K562 treated with DMSO at 1 percent for 24 hours (cell line): ENCODE results near the gene ACTRT2. TPM values are rescaled to one million over a fixed set of nuclear protein-coding genes. Genes with fewer than 3 reads are reported as not detected.

ENCODE experiments used
- total RNA-seq: library from RNA; unstranded; fragments of 300-600 nt; gene quantifications from 2 replicates; pipeline ENCODE4 v1.2.3, GENCODE V29; 2022; ENCODE audit warnings: low read depth; ENCODE audit not compliant: insufficient read depth

Gene ACTRT2
- not detected in 2 replicates for total RNA-seq

GRCh38 chr1:3021233-3021671 lies at the start of gene ACTRT2:
Gene ACTRT2, plus strand, starts transcription at chr1:3021467. Its CDS starts 220 bp downstream, at chr1:3021687.

GRCh38 chr1:3068564-3069431 lies 47.5 kb downstream of the ACTRT2 start, which contains the start of gene PRDM16:
Gene PRDM16, plus strand, starts transcription at chr1:3069203. Its CDS starts 57 bp downstream, at chr1:3069260.

Other genes starting within 250 kb of the ACTRT2 start
- 0.10 TPM in 2 replicates for gene TTC34, start 219.8 kb upstream of the ACTRT2 start, total RNA-seq
- gene PRDM16, start 47.7 kb downstream of the ACTRT2 start, total RNA-seq: not detected in 2 replicates